H1 (cell line): ENCODE data around the gene SPRN. TPM values are rescaled to one million over a fixed set of nuclear protein-coding genes. Genes with fewer than 3 reads are reported as not detected.

Source experiments
- KDM4A ChIP-seq: IDR thresholded peaks from one replicate; pipeline ENCODE4 v1.7.1; 2012; ENCODE audit warnings: low read depth, mild to moderate bottlenecking, moderate library complexity, low read length, inconsistent platforms; ENCODE audit not compliant: severe bottlenecking
- SIN3A ChIP-seq, 2 experiments: IDR thresholded peaks in 1 of 2; conservative IDR thresholded peaks in 1 of 2; 2 replicates each; pipeline ENCODE4 v1.6.1; 2011 to 2012; ENCODE audit warnings: low read length in 2 of 2, improper control_type of control experiment in 1 of 2, low read depth in 1 of 2, mild to moderate bottlenecking in 1 of 2
- TAF1 ChIP-seq: IDR thresholded peaks from 2 replicates; pipeline ENCODE4 v1.6.1; 2011; ENCODE audit warnings: mild to moderate bottlenecking, low read depth, low read length
- YY1 ChIP-seq: IDR thresholded peaks from 2 replicates; pipeline ENCODE4 v1.6.1; 2011; ENCODE audit warnings: low read depth, mild to moderate bottlenecking, low read length
- polyA plus RNA-seq, 7 experiments: library from polyadenylated mRNA; depleted of rRNA in 3 of 7; stranded (reverse) in 5 of 7; unstranded in 2 of 7; fragments of >200 nt in 5 of 7; fragments of 200-250 nt in 2 of 7; gene quantifications; 1 replicate in 5 of 7; 2 replicates in 1 of 7; 4 replicates in 1 of 7; pipeline versions ENCODE4 v1.2.1 to v1.2.3, GENCODE V29; 2011 to 2013; ENCODE audit warnings: missing spikeins in 2 of 7, mixed read lengths in 2 of 7
- total RNA-seq: library from RNA; stranded (reverse); fragmentation: NEBNext Ultra II Directional; extraction: Animal tissue kit (Norgen Biotek cat#: 25700); gene quantifications from 2 replicates; pipeline ENCODE4 v1.2.1, GENCODE V29; 2021

The SPRN gene
- total and polyA plus RNA-seq, 2 of the 8 experiments (the other 6 are each of a cell fraction or from before 2014, with no cell fraction given): 0.23 to 0.24 TPM

- TF ChIP-seq KDM4A (peak; percentile 93), YY1 (peak; percentile 86), SIN3A (conservative IDR thresholded peaks at IDR 0.05 in 1 of 2, IDR thresholded peaks at IDR 0.05 in 1 of 2; ENCODE audit: low read depth in 1 of 2, low read length in 2 of 2) (peak in 1 of 2 experiments; percentile 44; a peak in 1 of 4 replicates), TAF1 (peak; percentile 73)
- TF ChIP-seq, all 59 proteins: peak for 12
These were observed 51.0 kb downstream of the SPRN start, which contains the start of gene ECHS1 (continued) for GRCh38 chr10:133373174-133374090.
